Colon (tissue), 2 donors: ENCODE results near the gene GHRH.

ENCODE experiments used
- FAIRE-seq: peaks from 2 replicates; lab custom pipeline; 2012; peaks lifted over from hg19 to GRCh38; lab: Jason Lieb, UNC
- donor health status: control.
- donor health status: control.

The GHRH gene

GRCh38 chr20:37260923-37261322 lies 691 bp downstream of the GHRH start:
- no peak for FAIRE-seq

GRCh38 chr20:37259865-37260264 lies 1.7 kb downstream of the GHRH start:
- FAIRE-seq = no peak

DNA sequence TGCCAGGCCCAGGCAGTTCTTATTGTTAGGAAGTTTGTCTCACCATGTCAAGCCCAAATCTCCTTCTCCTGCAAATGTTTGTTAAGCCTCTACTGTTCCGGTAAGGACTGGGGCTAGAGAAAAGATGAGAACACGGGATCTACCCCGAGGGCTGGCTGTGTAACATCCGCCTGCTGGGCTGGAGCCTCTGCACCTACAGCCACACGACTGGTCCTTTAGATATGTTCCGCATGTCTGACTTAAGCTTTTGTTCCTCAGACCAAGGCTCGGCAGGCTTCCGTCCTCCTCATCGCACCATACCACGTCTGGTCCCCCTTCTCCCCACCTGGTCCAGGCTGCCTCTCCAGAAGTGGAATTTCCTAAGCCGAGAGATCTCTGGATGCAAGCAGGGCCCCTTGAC lies 2.6 kb downstream of the GHRH start:
- FAIRE-seq = no peak

DNA sequence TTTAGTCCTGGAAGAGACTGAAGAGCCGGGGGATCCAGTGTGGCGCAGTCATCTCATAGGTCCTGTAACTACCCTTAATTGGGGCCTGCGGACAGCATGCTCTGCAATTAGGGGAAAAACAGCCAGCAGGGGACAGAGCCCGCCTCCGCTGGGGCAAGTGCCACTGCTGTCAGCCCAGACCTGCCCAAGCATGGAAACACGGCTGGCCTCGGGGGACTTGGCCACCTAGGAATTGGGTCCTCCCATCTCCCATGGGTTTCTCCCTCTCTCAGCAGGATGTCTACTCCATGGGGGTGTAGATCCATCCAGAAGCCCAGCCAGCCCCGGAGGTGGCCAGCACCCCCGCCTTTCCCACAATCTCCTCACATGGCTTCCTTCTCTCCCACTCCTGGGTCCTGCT lies 3.6 kb downstream of the GHRH start:
- FAIRE-seq = no peak

- no peak for FAIRE-seq
Measured at GRCh38 chr20:37257530-37257929, 4.1 kb downstream of the GHRH start.

DNA sequence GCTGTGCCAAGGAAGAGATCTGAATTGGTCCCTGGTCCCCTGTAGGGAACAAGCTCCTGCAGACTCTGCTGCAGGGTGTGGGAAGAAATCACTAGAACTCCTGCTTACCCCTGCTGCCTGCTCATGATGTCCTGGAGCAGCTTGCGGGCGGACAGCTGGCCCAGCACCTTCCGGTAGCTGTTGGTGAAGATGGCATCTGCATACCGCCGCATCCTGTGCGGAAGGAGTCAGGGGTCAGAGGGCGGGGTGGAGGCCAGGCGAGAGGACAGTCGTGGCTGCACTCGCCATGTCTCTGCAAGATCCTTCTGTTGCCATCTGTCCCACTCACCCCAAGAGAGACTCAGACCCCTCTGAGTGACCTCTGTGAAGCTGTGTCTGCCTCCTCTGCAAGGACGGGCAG lies 5.3 kb downstream of the GHRH start:
- FAIRE-seq = no peak

DNA sequence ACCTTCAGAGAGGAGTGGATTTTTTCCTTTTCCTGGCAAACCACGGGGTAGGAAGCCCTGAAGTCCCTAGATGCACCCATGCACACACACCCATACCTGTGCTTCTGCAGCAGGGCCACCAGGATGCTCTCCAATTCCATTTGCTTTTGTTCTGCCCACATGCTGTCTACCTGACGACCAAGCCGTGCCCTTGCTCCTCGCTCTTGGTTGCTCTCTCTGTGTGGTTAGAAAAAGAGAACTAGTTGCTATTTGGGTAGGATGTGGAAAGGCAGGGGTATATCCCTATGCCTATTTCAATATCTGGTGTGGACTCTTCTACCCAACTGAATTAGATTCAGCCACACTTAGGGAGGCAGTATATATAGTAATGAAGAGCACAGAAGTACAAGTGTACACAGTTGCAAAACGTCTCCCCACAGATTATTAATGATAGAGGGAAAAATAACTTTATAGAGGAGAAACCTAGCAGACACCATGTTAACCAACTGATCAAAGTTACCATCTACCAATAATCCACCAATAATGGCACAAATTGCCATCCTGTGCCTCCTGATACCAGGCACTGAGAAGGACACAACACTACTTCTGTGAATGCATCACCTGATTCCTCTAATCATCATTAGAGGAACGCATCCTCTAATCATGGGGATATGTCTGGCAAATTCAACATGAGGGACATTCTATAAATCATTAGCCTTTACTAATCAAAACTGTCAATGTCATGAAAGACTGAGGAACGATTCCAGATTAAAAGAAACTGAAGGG lies 7.3 kb downstream of the GHRH start:
- FAIRE-seq = no peak

DNA sequence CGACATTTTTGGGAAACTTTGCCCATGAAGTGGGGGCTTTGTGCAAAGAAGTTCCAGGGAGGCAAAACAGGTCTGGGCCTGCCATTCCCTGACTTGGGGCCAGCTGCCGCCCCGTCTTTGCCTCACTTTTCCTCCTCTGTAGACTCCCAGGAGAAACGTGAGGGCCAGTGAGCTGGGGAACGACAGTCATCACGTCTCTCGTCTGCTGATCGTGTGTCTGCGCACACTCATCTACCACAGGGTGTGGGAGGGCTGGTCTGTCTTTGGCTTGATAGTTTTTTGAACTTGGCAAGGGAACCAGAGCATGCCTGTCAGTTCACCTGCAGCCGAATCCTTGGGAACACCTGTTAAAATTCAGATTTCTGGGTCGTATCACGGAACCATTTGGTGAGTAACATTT lies 8.5 kb downstream of the GHRH start:
- FAIRE-seq = no peak

GRCh38 chr20:37251825-37252477 lies 9.7 kb downstream of the GHRH start:
- FAIRE-seq = no peak

GRCh38 chr20:37249304-37249703 lies 12.3 kb downstream of the GHRH start:
- no peak for FAIRE-seq

DNA sequence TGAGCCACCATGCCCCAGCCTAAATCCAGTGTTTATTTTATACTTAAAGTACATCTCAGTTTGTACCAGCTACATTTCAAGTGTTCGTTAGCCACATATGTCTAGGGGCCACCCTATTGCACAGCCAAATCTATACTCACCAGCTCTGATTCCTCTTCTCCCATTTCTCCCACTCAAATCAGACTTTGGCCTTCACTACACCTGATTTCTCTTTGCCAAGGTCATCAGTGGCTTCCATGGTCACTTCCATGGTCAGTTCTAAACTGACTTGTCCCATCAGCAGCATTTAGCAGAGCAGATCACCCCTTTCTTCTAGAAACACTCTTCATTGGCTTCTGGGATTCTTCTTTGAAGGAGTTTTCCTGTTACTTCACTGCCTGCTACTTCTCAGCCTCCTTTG lies 14.1 kb downstream of the GHRH start:
- FAIRE-seq = no peak

DNA sequence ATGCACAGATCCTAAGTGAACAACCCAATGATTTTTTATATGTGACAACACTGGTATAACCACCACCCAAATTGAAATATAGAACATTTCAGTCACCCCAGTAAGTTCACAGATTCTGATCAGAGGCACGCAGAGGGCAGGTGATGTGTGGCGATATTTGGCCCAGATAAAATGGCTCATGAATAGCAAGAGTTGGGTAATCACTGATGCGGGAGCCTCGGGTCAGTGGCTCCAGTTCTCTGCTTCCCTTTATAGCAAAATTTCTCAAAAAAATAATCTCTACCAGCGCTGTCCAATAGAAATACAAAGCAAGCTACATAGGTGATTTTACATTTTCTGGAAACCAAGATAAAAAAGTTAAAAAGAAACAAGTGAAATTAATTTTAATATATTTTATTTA lies 14.9 kb downstream of the GHRH start:
- no peak for FAIRE-seq

DNA sequence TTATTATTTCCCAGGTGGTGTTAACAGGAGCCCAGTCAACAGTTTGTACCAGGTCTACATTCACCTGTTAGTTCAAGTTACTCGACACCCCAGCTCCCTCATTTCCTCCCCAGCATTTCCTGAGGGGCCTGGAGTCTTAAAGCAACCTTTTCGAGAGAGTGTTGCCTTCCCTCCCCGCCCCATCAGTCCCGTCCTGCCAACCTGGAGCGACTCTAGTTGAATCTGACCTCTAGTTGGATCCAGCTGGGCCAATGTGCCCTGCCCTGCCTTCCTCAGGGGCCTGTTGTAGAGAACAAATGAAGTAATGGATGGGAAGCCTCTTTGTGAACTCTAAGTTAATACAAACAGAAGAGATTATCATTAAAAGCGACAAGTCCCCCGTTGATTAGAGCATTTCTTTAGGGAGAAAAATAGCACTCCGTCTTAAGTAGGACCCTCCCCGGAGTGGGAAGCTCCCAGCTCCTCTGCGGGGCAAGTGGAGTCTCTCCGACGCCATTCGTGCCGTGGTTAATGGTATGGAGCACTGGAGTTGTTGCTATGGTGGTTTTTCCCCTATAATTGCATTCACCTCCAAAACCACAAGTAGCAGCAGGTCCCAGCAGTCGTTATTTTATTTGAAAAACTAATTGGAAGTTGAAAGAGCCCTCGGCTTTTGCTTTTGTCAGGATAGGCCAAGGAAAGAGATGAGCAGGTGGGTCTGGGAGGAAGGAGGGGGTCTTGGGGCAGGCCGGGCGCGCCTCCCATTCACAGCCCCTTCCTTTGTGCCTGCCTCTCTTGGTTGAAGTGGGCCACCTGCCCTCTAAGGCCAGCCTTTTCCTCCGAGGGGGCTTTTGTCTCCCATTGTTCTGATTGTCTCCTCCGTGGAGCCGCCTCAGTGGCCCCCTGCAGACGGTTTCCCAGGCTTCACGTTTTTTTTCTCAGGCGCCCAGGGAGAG lies 16.1 kb downstream of the GHRH start:
- no peak for FAIRE-seq

DNA sequence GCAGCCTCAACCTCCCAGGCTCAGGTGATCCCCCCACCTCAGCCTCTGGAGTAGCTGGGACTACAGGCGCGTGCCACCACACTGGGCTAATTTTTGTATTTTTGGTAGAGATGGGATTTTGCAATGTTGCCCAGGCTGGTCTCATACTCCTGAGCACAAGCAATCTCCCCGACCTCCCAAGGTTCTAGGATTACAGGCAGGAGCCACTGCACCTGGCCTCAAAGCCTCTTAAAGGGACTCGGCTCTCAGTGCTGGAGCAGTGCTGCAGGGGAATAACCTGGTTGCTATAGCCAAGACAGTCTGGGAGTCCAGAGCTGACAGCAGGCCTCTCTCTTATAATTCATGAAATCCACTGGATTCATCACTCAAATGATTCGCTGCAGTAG lies 17.0 kb downstream of the GHRH start:
- no peak for FAIRE-seq

- no peak for FAIRE-seq
Measured at GRCh38 chr20:37243937-37244571, 17.6 kb downstream of the GHRH start.

GRCh38 chr20:37243076-37243936 lies 18.3 kb downstream of the GHRH start:
- no peak for FAIRE-seq

DNA sequence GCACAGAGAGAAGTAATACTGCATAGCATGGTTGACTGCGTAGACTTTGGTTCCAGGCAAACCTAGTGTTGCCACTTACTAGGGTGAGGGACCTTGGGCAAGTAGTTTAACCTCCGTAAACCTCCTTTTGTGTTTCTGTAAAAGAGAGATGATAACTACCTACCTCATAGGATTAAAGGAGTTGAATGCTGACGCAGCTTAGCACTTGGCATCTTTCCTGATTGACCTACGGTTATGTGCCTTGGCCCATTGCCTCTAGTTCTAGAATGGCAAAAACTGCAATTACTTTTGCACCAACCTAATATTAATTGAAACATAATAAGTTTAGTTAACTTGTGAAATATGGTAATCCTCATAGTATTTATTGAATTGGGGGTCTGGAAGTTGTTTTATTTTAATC lies 19.1 kb downstream of the GHRH start:
- FAIRE-seq = no peak

GRCh38 chr20:37240337-37241067 lies 21.1 kb downstream of the GHRH start:
- no peak for FAIRE-seq

DNA sequence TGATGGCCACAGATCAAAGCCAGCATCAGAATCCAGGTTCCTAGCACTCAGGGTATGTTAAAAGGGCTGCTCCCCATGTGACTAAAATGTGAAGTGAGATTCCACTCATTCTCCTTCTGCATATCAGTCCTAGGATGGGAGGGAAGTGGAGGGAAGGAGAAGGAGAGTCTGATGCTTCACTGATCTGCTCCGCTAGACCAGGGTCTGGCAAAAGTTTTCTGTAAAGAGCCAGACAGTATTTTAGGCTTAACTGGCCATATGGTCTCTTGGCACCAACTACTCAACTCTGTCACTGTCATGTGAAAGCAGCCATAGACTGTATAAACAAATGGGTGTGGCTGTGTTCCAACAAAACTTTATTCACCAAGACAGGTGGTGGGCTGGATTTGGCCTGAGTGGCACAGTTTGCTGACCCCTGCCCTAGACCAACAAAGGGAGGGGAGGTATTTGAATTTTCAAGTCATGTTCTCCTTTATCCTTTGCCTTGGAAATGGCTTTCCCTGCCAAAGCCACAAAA lies 22.6 kb downstream of the GHRH start:
- FAIRE-seq = no peak

DNA sequence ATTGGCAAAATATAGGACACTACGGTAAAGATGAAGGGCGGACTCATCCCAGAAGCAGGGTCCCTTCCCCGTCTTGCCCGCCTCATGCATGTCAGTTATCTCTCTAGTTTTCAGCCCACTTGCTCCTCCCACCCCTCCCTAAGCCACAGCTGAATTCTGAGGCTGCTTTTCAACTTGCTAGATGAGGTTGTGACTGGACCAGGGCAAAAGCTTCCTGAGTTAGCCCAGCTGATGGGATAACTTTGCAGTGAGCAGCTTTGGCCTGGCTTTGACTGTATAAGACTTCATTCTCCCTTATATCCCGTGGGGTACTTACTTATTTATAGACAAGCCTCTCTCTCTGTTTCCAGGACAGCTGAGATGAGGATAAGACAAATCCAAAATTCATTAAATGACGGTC lies 23.2 kb downstream of the GHRH start:
- no peak for FAIRE-seq

DNA sequence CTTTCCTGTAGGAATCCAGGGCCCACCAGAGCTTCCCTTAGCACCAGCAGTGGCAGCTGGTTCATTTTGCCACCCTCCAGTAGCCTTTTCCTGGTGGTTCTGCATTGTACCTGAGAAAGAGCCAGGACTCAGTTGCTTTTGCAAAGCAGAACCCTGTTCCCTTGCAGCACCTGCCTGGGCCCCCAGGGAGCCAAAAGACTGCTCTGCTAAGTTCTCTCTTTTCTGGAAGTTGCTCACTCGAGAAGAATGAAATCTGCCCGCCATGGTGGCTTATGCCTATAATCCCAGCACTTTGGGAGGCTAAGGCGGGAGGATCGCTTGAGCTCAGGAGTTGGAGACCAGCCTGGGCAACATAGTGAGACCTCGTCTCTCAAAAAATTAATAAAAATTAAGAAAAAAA lies 24.0 kb downstream of the GHRH start:
- FAIRE-seq = no peak
